ENCODE measurements around the gene SLC5A7. TPM values are rescaled to one million over a fixed set of nuclear protein-coding genes. Genes with fewer than 3 reads are reported as not detected.

The SLC5A7 gene
- total RNA-seq, 1 donor from 2014 or later = 0.60 TPM

GRCh38 chr2:108013305-108013704 is 27.0 kb downstream of the SLC5A7 start:
- Mint-ChIP-seq H3K27ac (no peak overlapping the region), H3K36me3 (ENCODE audit: insufficient read depth) (no peaks in the 10 kb centered on the region), H3K4me1 (ENCODE audit: low read depth) (no peaks in the 10 kb centered on the region), H3K4me3 (ENCODE audit: low read depth) (no peak overlapping the region), H3K27me3 (no peaks in the 10 kb centered on the region), H3K9me3 (ENCODE audit: low read depth) (peaks cover 8% of the 10 kb centered on the region)
- TF ChIP-seq CTCF (IDR thresholded peaks at IDR 0.05; ENCODE audit: unreplicated experiment) = no peak
- no peak for DNase-seq (ENCODE audit: low spot score, unreplicated experiment)

GRCh38 chr2:108022628-108023027 is 36.3 kb downstream of the SLC5A7 start:
- no peak for TF ChIP-seq CTCF (IDR thresholded peaks at IDR 0.05; ENCODE audit: unreplicated experiment)
- no peak for DNase-seq (ENCODE audit: low spot score, unreplicated experiment)
- no peak overlapping the region for H3K27ac Mint-ChIP-seq
- no peaks in the 10 kb centered on the region for H3K27me3 Mint-ChIP-seq
- H3K4me1 Mint-ChIP-seq (ENCODE audit: low read depth) = no peaks in the 10 kb centered on the region
- no peaks in the 10 kb centered on the region for H3K9me3 Mint-ChIP-seq (ENCODE audit: low read depth)
- no peaks in the 10 kb centered on the region for H3K36me3 Mint-ChIP-seq (ENCODE audit: insufficient read depth)
- no peak overlapping the region for H3K4me3 Mint-ChIP-seq (ENCODE audit: low read depth)

GRCh38 chr2:108023776-108024175 is 37.5 kb downstream of the SLC5A7 start:
- H3K27ac Mint-ChIP-seq = no peak overlapping the region
- no peak for TF ChIP-seq CTCF (IDR thresholded peaks at IDR 0.05; ENCODE audit: unreplicated experiment)
- H3K27me3 Mint-ChIP-seq = no peaks in the 10 kb centered on the region
- no peaks in the 10 kb centered on the region for H3K36me3 Mint-ChIP-seq (ENCODE audit: insufficient read depth)
- H3K4me1 Mint-ChIP-seq (ENCODE audit: low read depth) = no peaks in the 10 kb centered on the region
- no peak overlapping the region for H3K4me3 Mint-ChIP-seq (ENCODE audit: low read depth)
- H3K9me3 Mint-ChIP-seq (ENCODE audit: low read depth) = no peaks in the 10 kb centered on the region
- no peak for DNase-seq (ENCODE audit: low spot score, unreplicated experiment)

- Mint-ChIP-seq H3K36me3 (ENCODE audit: insufficient read depth) (no peaks in the 10 kb centered on the region), H3K9me3 (ENCODE audit: low read depth) (peaks cover 4% of the 10 kb centered on the region)
- no peak for DNase-seq (ENCODE audit: low spot score, unreplicated experiment)
These were observed 39.9 kb downstream of the SLC5A7 start for GRCh38 chr2:108026092-108026794.

GRCh38 chr2:108029496-108029895 is 43.2 kb downstream of the SLC5A7 start:
- H3K9me3 Mint-ChIP-seq (ENCODE audit: low read depth) = peaks cover 7% of the 10 kb centered on the region
- TF ChIP-seq CTCF (IDR thresholded peaks at IDR 0.05; ENCODE audit: unreplicated experiment) = no peak
- peaks cover 3% of the 10 kb centered on the region for H3K4me1 Mint-ChIP-seq (ENCODE audit: low read depth)
- H3K4me3 Mint-ChIP-seq (ENCODE audit: low read depth) = no peak overlapping the region
- no peak overlapping the region for H3K27ac Mint-ChIP-seq
- no peak for DNase-seq (ENCODE audit: low spot score, unreplicated experiment)
- no peaks in the 10 kb centered on the region for H3K36me3 Mint-ChIP-seq (ENCODE audit: insufficient read depth)
- no peaks in the 10 kb centered on the region for H3K27me3 Mint-ChIP-seq

More at GRCh38 chr2:108026092-108026794, 39.9 kb downstream of the SLC5A7 start:
- no peak for TF ChIP-seq CTCF (IDR thresholded peaks at IDR 0.05; ENCODE audit: unreplicated experiment)
- Mint-ChIP-seq H3K27ac (no peak overlapping the region), H3K4me3 (ENCODE audit: low read depth) (no peak overlapping the region), H3K4me1 (ENCODE audit: low read depth) (no peaks in the 10 kb centered on the region), H3K27me3 (no peaks in the 10 kb centered on the region)
